Prostate gland (tissue), 2 donors: ENCODE data around the gene BBS9.

Experiments
- CTCF ChIP-seq, 4 experiments: fragments of 200-600 bp in 2 of 4; fragments of 450-650 bp in 2 of 4; sonication (generic) in 2 of 4; IDR thresholded peaks; 1 replicate in 3 of 4; 2 replicates in 1 of 4; pipeline ENCODE4 v1.5.1; 2016 to 2019; ENCODE audit warnings: antibody characterized with exemption in 4 of 4, mild to moderate bottlenecking in 2 of 4, moderate library complexity in 2 of 4
- POLR2A ChIP-seq: fragments of 450-650 bp; IDR thresholded peaks from one replicate; pipeline ENCODE4 v1.6.1; 2016; ENCODE audit warnings: antibody characterized with exemption, mild to moderate bottlenecking

- TF ChIP-seq CTCF (IDR thresholded peaks at IDR 0.05) (no peak), POLR2A (no peak)
Observed at GRCh38 chr7:33137103-33137502, 7.7 kb downstream of the BBS9 start.
